GM12878 (cell line): ENCODE data around the gene THRAP3. TPM values are rescaled to one million over a fixed set of nuclear protein-coding genes. Genes with fewer than 3 reads are reported as not detected.

ENCODE experiments used
- ATAC-seq: fragments of 200-7000 bp; cut with Tn5 transposase; 3 replicates; pipeline ENCODE4 v1.9.1; 2020; ENCODE audit warnings: mild to moderate bottlenecking, moderate library complexity
- BruUV-seq: library from RNA; stranded (reverse); fragments of 400-500 nt; replicated peaks from 2 replicates; lab custom pipeline; 2021; lab: Mats Ljungman, UMichigan
- CTCF ChIA-PET: fragments of 300-600 bp; sonication (Branson Sonifier 250); formaldehyde crosslinking; extraction: SDS; loops from one replicate; lab custom pipeline; 2021; ENCODE audit warnings: inconsistent platforms; lab: Yijun Ruan, JAX
- POLR2A ChIA-PET: fragments of 350-600 bp; formaldehyde crosslinking; extraction: SDS; loops from one replicate; lab custom pipeline; 2021; ENCODE audit warnings: inconsistent platforms; lab: Charles Lee
- RAD21 ChIA-PET: fragments of 300-600 bp; sonication (Branson Sonifier 250); formaldehyde crosslinking; loops from one replicate; lab custom pipeline; 2023; ENCODE audit warnings: antibody characterized with exemption; ENCODE audit not compliant: unreplicated experiment; lab: Charles Lee
- SMC1A ChIA-PET: fragments of 300-600 bp; sonication (Branson Sonifier 250); formaldehyde crosslinking; loops from one replicate; lab custom pipeline; 2023; ENCODE audit not compliant: unreplicated experiment, uncharacterized antibody; lab: Charles Lee
- DNase-seq: peaks from one replicate; pipeline ENCODE4 v3.0.0-alpha.2; 2011; ENCODE audit warnings: low read depth, low spot score
- FAIRE-seq: peaks from 3 replicates; lab custom pipeline; 2011; peaks lifted over from hg19 to GRCh38; lab: Jason Lieb, UNC
- H2AFZ ChIP-seq: 2 replicates; pipeline ENCODE4 v1.6.0; 2011; ENCODE audit warnings: low read depth, low read length, control low read depth; ENCODE audit not compliant: control insufficient read depth
- H3K27ac ChIP-seq: 2 replicates; pipeline ENCODE4 v1.5.1; 2011; ENCODE audit warnings: control low read depth; ENCODE audit not compliant: control insufficient read depth, insufficient read depth
- H3K27me3 ChIP-seq, 2 experiments: replicated peaks in 1 of 2; 2 replicates each; pipeline versions ENCODE4 v1.6.0 to v1.6.1; 2011; ENCODE audit warnings: low read length in 1 of 2; ENCODE audit not compliant: control insufficient read depth in 2 of 2, insufficient read depth in 2 of 2
- H3K36me3 ChIP-seq, 2 experiments: 2 replicates each; pipeline ENCODE4 v1.5.1; 2011; ENCODE audit warnings: low read length in 1 of 2; ENCODE audit not compliant: control insufficient read depth in 2 of 2, insufficient read depth in 2 of 2
- H3K4me1 ChIP-seq: 2 replicates; pipeline ENCODE4 v1.6.1; 2011; ENCODE audit warnings: mild to moderate bottlenecking, low read length, moderate library complexity, mixed read lengths; ENCODE audit not compliant: control insufficient read depth, insufficient read depth
- H3K4me2 ChIP-seq: 2 replicates; pipeline ENCODE4 v1.6.0; 2011; ENCODE audit warnings: control low read depth; ENCODE audit not compliant: control insufficient read depth, insufficient read depth
- H3K4me3 ChIP-seq: fragments of 200-600 bp; sonication (generic); 2 replicates; pipeline ENCODE4 v1.5.1; 2016
- H3K79me2 ChIP-seq: 2 replicates; pipeline ENCODE4 v1.6.0; 2011; ENCODE audit warnings: low read length; ENCODE audit not compliant: control insufficient read depth, insufficient read depth
- H3K9ac ChIP-seq: 2 replicates; pipeline ENCODE4 v1.8.0; 2011; ENCODE audit warnings: low read length, control low read depth, mixed read lengths; ENCODE audit not compliant: control insufficient read depth, insufficient read depth
- H3K9me3 ChIP-seq: replicated peaks from 3 replicates; pipeline ENCODE4 v1.5.1; 2011; ENCODE audit warnings: mild to moderate bottlenecking, low read length; ENCODE audit not compliant: control insufficient read depth, insufficient read depth
- H4K20me1 ChIP-seq: 2 replicates; pipeline ENCODE4 v1.6.0; 2011; ENCODE audit not compliant: control insufficient read depth, insufficient read depth
- GATAD2B ChIP-seq: fragments of 450-650 bp; conservative IDR thresholded peaks from 2 replicates; pipeline ENCODE4 v1.6.1; 2017; ENCODE audit warnings: low read depth, mild to moderate bottlenecking, moderate library complexity
- KLF5 ChIP-seq: fragments of 450-650 bp; IDR thresholded peaks from 2 replicates; pipeline ENCODE4 v1.6.1; 2014; ENCODE audit warnings: mild to moderate bottlenecking; ENCODE audit not compliant: partially characterized antibody
- WGBS: methylation state at CpG from one replicate; pipeline ENCODE4 v1.1.6; 2016; ENCODE audit warnings: low lambda C conversion rate; ENCODE audit not compliant: insufficient replicate concordance, insufficient coverage; ENCODE audit errors: missing lambda C conversion rate; 5-methylcytosine and 5-hydroxymethylcytosine counted together
- in situ Hi-C: fragments of 300-500 bp; cut with MboI; formaldehyde crosslinking; loops from 9 replicates; pipeline ENCODE4 v1.14.3; 2018; ENCODE audit warnings: mixed read lengths
- intact Hi-C: fragments of 100-400 bp; cut with micrococcal nuclease; formaldehyde crosslinking; loops from one replicate; pipeline ENCODE4 v1.14.2; 2022; ENCODE audit not compliant: unreplicated experiment
- polyA plus RNA-seq, 11 experiments: library from polyadenylated mRNA; depleted of rRNA in 4 of 11; unstranded in 6 of 11; stranded (reverse) in 5 of 11; fragments of >200 nt; fragmentation: Nextera tagmentation in 4 of 11; fragmentation: Illumina TruSeq in 1 of 11; extraction: Ambion mirVana in 4 of 11; extraction: Trizol in 1 of 11; gene quantifications; 1 replicate in 1 of 11; 2 replicates in 10 of 11; pipeline versions ENCODE4 v1.2.1 to v1.2.3, GENCODE V29; 2011 to 2016; ENCODE audit warnings: inconsistent platforms in 2 of 11, missing spikeins in 2 of 11, low read depth in 1 of 11
- total RNA-seq, 4 experiments: library from RNA; depleted of rRNA in 3 of 4; stranded (reverse); fragments of >200 nt in 3 of 4; fragmentation: Illumina TruSeq in 1 of 4; extraction: Trizol in 1 of 4; gene quantifications; 2 replicates each; pipeline versions ENCODE4 v1.2.1 to v1.2.3, GENCODE V29; 2013 to 2021

The THRAP3 gene
- total and polyA plus RNA-seq, 10 of the 15 experiments (the other 5 are each of a cell fraction or from before 2014, with no cell fraction given): 76.3 to 173 (median 136) TPM

- no peak for FAIRE-seq
- Histone ChIP-seq H3K27me3 (no peaks in the 10 kb centered on the region), H3K4me3 (peak overlapping the region; percentile 70; the same call in 1 of the 2 replicates), H4K20me1 (no peaks in the 10 kb centered on the region; the same call in 1 of the 2 replicates), H3K27ac (no peak overlapping the region), H3K4me2 (peak overlapping the region; percentile 89; the same call in 1 of the 2 replicates), H3K79me2 (no peaks in the 10 kb centered on the region), H3K9me3 (no peaks in the 10 kb centered on the region), H2AFZ (no peak overlapping the region), H3K9ac (no peak overlapping the region)
- ATAC-seq: no peak
- DNase-seq: no peak
- BruUV-seq: no TSS peak
- SMC1A ChIA-PET: interaction anchor here (0.9 kb wide), 1 partner anchor 96 kb away, joined by 3 read pairs; no protein-coding TSS in a partner anchor
- POLR2A ChIA-PET: interaction anchor here (0.6 to 0.8 kb wide), 2 partner anchors 14 to 50 kb away, joined by 4 to 5 read pairs; no protein-coding TSS in a partner anchor
- TF ChIP-seq KLF5: no peak
- TF ChIP-seq GATAD2B: 0 out of 2 replicates have a peak, but pooled peaks have one; percentile 37
- TF ChIP-seq, all 136 proteins: peak for 1
- in situ Hi-C loops: no loop called here
- intact Hi-C loops: no loop called here
- CTCF ChIA-PET: interaction anchor here (1.0 to 1.2 kb wide), 2 partner anchors 44 to 134 kb away, joined by 3 read pairs; no protein-coding TSS in a partner anchor
- H3K36me3 ChIP-seq: no peaks in the 10 kb centered on the region
- WGBS: 92% methylated on average over 23 of the region's 67 CpGs
- RAD21 ChIA-PET: interaction anchor here (0.6 kb wide), 1 partner anchor 50 kb away, joined by 4 read pairs; no protein-coding TSS in a partner anchor
- H3K4me1 ChIP-seq: peaks cover 24% of the 10 kb centered on the region
Measured at GRCh38 chr1:36322041-36322785, 98.0 kb downstream of the THRAP3 start.
